HG02571 (cell line): ENCODE data around the gene CCDC196.
"Not testable (repeated sequence)": the region's sequence is repeated elsewhere in the genome, so short reads cannot be mapped to it uniquely, and the experiment has no call there.

Source experiments
- ATAC-seq: cut with Tn5 transposase; IDR thresholded peaks from one replicate; pipeline ENCODE4 v1.9.1; 2021; ENCODE audit warnings: mild to moderate bottlenecking, moderate library complexity; ENCODE audit not compliant: unreplicated experiment

Gene CCDC196

GRCh38 chr14:66545751-66546150 lies 59.6 kb downstream of the CCDC196 start:
- not testable (repeated sequence) for ATAC-seq
